GM19452 (cell line): Measurements from ENCODE around the gene TBCB.
"Not testable (repeated sequence)": the region's sequence is repeated elsewhere in the genome, so short reads cannot be mapped to it uniquely, and the experiment has no call there.

ENCODE experiments used
- ATAC-seq: cut with Tn5 transposase; IDR thresholded peaks from one replicate; pipeline ENCODE4 v1.9.1; 2021; ENCODE audit not compliant: unreplicated experiment

Gene TBCB

DNA sequence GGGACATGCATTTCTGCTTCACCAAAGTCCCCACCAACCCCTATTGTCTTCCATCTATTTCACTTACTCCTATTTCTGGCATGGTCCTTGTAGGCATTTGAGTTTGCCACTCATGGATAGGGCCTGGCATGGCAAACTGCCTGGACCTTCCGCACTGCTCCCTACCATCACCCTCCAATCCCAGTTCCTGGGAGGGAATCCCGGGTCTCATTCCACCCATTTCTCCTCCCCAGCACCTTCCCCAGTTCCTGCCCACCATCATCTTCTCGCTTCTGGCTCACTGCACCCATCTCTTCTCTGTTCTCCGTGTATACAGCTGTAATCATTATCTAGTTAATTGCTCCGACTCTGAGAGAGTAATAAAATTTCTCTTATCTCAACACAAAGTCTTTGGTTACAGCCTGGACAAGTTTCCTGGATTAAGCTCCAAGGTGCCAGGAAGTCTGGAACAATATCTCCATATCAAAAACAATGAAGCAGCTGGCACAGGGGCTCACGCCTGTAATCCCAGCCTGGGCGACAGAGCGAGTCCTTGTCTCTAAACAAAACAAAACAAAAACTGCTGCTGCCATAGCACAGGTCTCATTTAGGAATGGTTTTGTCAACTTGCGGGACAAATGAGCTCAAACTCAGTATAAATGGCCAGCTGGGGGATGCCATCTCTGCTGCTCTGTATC is 54.0 kb downstream of the TBCB start:
- no peak for ATAC-seq

DNA sequence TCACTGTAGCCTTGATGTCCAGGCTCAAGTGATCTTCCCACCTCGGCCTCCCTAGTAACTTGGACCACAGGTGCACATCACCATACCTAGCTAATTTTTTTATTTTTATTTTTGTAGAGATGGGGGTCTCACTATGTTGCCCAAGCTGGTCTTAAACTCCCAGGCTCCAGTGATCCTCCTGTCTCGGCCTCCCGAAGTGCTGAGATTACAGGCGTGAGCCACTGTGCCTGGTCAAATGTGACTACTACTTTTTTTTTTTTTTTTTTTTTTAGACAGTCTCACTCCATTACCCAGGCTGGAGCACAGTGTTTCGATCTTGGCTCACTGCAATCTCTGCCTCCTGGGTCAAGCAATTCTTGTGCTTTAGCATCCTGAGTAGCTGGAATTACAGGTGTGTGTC is 57.6 kb downstream of the TBCB start:
- ATAC-seq: no peak

DNA sequence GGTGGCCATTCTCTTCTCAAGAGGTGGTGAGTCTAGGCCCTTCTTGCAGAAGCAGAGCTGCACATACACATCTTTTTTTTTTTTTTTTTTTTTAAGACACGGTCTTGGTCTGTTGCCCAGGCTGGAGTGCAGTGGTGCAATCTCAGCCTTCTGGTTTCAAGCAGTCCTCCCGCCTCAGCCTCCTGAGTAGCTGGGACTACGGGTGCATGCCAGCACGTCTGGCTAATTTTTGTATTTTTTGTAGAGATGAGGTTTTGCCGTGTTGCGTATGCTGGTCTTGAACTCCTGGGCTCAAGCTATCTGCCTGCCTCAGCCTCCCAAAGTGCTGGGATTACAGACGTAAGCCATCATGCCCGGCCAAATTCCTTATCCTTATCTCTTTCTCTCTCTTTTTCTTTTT is 58.6 kb downstream of the TBCB start:
- ATAC-seq: not testable (repeated sequence)
